Activated T-helper 1 cell treated with anti-CD3 and anti-CD28 coated beads, Interleukin-12 subunit alpha, Interleukin-12 subunit beta, Interleukin-2, Interleukin-4 antibody, amounts not matched to agents 30 ng/mL and 10 ng/mL and 1 ng/mL, durations not matched to agents 14 hours and 24 hours and 36 hours (primary cell): ENCODE results near the gene PLTP. TPM values are rescaled to one million over a fixed set of nuclear protein-coding genes. Genes with fewer than 3 reads are reported as not detected.
"Not testable (repeated sequence)": the region's sequence is repeated elsewhere in the genome, so short reads cannot be mapped to it uniquely, and the experiment has no call there.

Experiments used
- DNase-seq: peaks from one replicate; pipeline ENCODE4 v3.0.0; 2021; ENCODE audit warnings: low spot score
- H3K27ac Mint-ChIP-seq: one replicate; pipeline ENCODE4 v1.8.0; 2021; ENCODE audit warnings: mild to moderate bottlenecking, mixed read lengths
- H3K27me3 Mint-ChIP-seq: one replicate; pipeline ENCODE4 v1.8.0; 2022; ENCODE audit warnings: mild to moderate bottlenecking, moderate library complexity, mixed read lengths; ENCODE audit not compliant: insufficient read depth
- H3K36me3 Mint-ChIP-seq: one replicate; pipeline ENCODE4 v1.8.0; 2021; ENCODE audit warnings: low read depth, mixed read lengths
- H3K4me1 Mint-ChIP-seq: one replicate; pipeline ENCODE4 v1.8.0; 2021; ENCODE audit warnings: low read depth, mixed read lengths
- H3K4me3 Mint-ChIP-seq: one replicate; pipeline ENCODE4 v1.8.0; 2021; ENCODE audit warnings: mild to moderate bottlenecking, moderate library complexity, mixed read lengths
- H3K9me3 Mint-ChIP-seq: one replicate; pipeline ENCODE4 v1.8.0; 2021; ENCODE audit warnings: mixed read lengths
- intact Hi-C: fragments of 100-400 bp; cut with micrococcal nuclease; formaldehyde crosslinking; loops from one replicate; pipeline ENCODE4 v1.15.1; 2024
- total RNA-seq: library from RNA; stranded (reverse); gene quantifications from 2 replicates; pipeline ENCODE4 v1.2.3, GENCODE V29; 2022

PLTP gene
- total RNA-seq, 1 donor from 2014 or later, result 1.9 TPM

- intact Hi-C loops, result no loop called here
- H3K4me1 Mint-ChIP-seq, result peaks cover 14% of the 10 kb centered on the region
Observed at GRCh38 chr20:45909336-45909808, 2.6 kb downstream of the PLTP start.

GRCh38 chr20:45908084-45908483 lies 3.9 kb downstream of the PLTP start:
- no peak for DNase-seq
- intact Hi-C loops, result no loop called here
- H3K27ac Mint-ChIP-seq, result no peak overlapping the region
- peaks cover 7% of the 10 kb centered on the region for H3K27me3 Mint-ChIP-seq
- peaks cover 14% of the 10 kb centered on the region for H3K4me1 Mint-ChIP-seq
- H3K4me3 Mint-ChIP-seq, result no peak overlapping the region
- H3K9me3 Mint-ChIP-seq, result no peaks in the 10 kb centered on the region
- no peaks in the 10 kb centered on the region for H3K36me3 Mint-ChIP-seq

More at GRCh38 chr20:45909336-45909808, 2.6 kb downstream of the PLTP start:
- no peak overlapping the region for H3K4me3 Mint-ChIP-seq
- DNase-seq, result no peak
- H3K27me3 Mint-ChIP-seq, result peaks cover 13% of the 10 kb centered on the region
- no peak overlapping the region for H3K27ac Mint-ChIP-seq
- no peaks in the 10 kb centered on the region for H3K9me3 Mint-ChIP-seq
- H3K36me3 Mint-ChIP-seq, result no peaks in the 10 kb centered on the region

GRCh38 chr20:45907219-45907948 lies 4.6 kb downstream of the PLTP start:
- intact Hi-C loops, result no loop called here
- peaks cover 5% of the 10 kb centered on the region for H3K27me3 Mint-ChIP-seq
- no peaks in the 10 kb centered on the region for H3K9me3 Mint-ChIP-seq
- no peak for DNase-seq
- no peak overlapping the region for H3K4me3 Mint-ChIP-seq
- H3K27ac Mint-ChIP-seq, result no peak overlapping the region
- no peaks in the 10 kb centered on the region for H3K36me3 Mint-ChIP-seq
- H3K4me1 Mint-ChIP-seq, result peaks cover 12% of the 10 kb centered on the region

GRCh38 chr20:45905505-45906079 lies 6.4 kb downstream of the PLTP start:
- no peak overlapping the region for H3K4me3 Mint-ChIP-seq
- no peak overlapping the region for H3K27ac Mint-ChIP-seq
- no peak for DNase-seq
- intact Hi-C loops, result no loop called here
- peaks cover 2% of the 10 kb centered on the region for H3K4me1 Mint-ChIP-seq
- no peaks in the 10 kb centered on the region for H3K9me3 Mint-ChIP-seq
- H3K36me3 Mint-ChIP-seq, result no peaks in the 10 kb centered on the region
- no peaks in the 10 kb centered on the region for H3K27me3 Mint-ChIP-seq

GRCh38 chr20:45904583-45905504 lies 7.1 kb downstream of the PLTP start:
- no peaks in the 10 kb centered on the region for H3K27me3 Mint-ChIP-seq
- no peak overlapping the region for H3K27ac Mint-ChIP-seq
- no peaks in the 10 kb centered on the region for H3K4me1 Mint-ChIP-seq
- no peaks in the 10 kb centered on the region for H3K36me3 Mint-ChIP-seq
- no peaks in the 10 kb centered on the region for H3K9me3 Mint-ChIP-seq
- no peak overlapping the region for H3K4me3 Mint-ChIP-seq
- intact Hi-C loops, result no loop called here
- no peak for DNase-seq

- Mint-ChIP-seq H3K36me3 (no peaks in the 10 kb centered on the region), H3K9me3 (no peaks in the 10 kb centered on the region), H3K4me1 (no peaks in the 10 kb centered on the region), H3K27me3 (no peaks in the 10 kb centered on the region), H3K4me3 (no peak overlapping the region), H3K27ac (no peak overlapping the region)
- intact Hi-C loops, result no loop called here
- no peak for DNase-seq
Observed at GRCh38 chr20:45902199-45902701, 9.7 kb downstream of the PLTP start.

- H3K36me3 Mint-ChIP-seq, H3K27ac Mint-ChIP-seq, intact Hi-C loops, DNase-seq, H3K4me3 Mint-ChIP-seq, H3K4me1 Mint-ChIP-seq, H3K9me3 Mint-ChIP-seq, H3K27me3 Mint-ChIP-seq: not testable (repeated sequence)
Observed at GRCh38 chr20:45901332-45901731, 10.6 kb downstream of the PLTP start.

GRCh38 chr20:45899046-45899835 lies 12.7 kb downstream of the PLTP start:
- Mint-ChIP-seq H3K27me3 (no peaks in the 10 kb centered on the region), H3K4me3 (no peak overlapping the region), H3K36me3 (no peaks in the 10 kb centered on the region), H3K9me3 (no peaks in the 10 kb centered on the region), H3K4me1 (no peaks in the 10 kb centered on the region), H3K27ac (no peak overlapping the region)
- no peak for DNase-seq
- intact Hi-C loops, result no loop called here

- Mint-ChIP-seq H3K27me3 (no peaks in the 10 kb centered on the region), H3K4me1 (peaks cover under 1% of the 10 kb centered on the region), H3K27ac (no peak overlapping the region), H3K4me3 (no peak overlapping the region), H3K9me3 (no peaks in the 10 kb centered on the region), H3K36me3 (peaks cover under 1% of the 10 kb centered on the region)
- intact Hi-C loops, result no loop called here
- no peak for DNase-seq
Observed at GRCh38 chr20:45898285-45898684, 13.7 kb downstream of the PLTP start.

- DNase-seq, result no peak
- no peak overlapping the region for H3K4me3 Mint-ChIP-seq
- peaks cover 7% of the 10 kb centered on the region for H3K4me1 Mint-ChIP-seq
- H3K9me3 Mint-ChIP-seq, result no peaks in the 10 kb centered on the region
- no peak overlapping the region for H3K27ac Mint-ChIP-seq
- H3K27me3 Mint-ChIP-seq, result no peaks in the 10 kb centered on the region
- intact Hi-C loops, result no loop called here
- peaks cover 3% of the 10 kb centered on the region for H3K36me3 Mint-ChIP-seq
Observed at GRCh38 chr20:45897692-45898091, 14.3 kb downstream of the PLTP start.

- DNase-seq, result no peak
- no peaks in the 10 kb centered on the region for H3K9me3 Mint-ChIP-seq
- no peaks in the 10 kb centered on the region for H3K27me3 Mint-ChIP-seq
- peaks cover 3% of the 10 kb centered on the region for H3K36me3 Mint-ChIP-seq
- H3K27ac Mint-ChIP-seq, result no peak overlapping the region
- intact Hi-C loops, result no loop called here
- H3K4me3 Mint-ChIP-seq, result no peak overlapping the region
- peaks cover 11% of the 10 kb centered on the region for H3K4me1 Mint-ChIP-seq
Observed at GRCh38 chr20:45897289-45897688, 14.7 kb downstream of the PLTP start.

GRCh38 chr20:45896641-45897161 lies 15.3 kb downstream of the PLTP start:
- Mint-ChIP-seq H3K4me3 (no peak overlapping the region), H3K36me3 (peaks cover 3% of the 10 kb centered on the region), H3K9me3 (no peaks in the 10 kb centered on the region), H3K27me3 (no peaks in the 10 kb centered on the region), H3K4me1 (peaks cover 13% of the 10 kb centered on the region), H3K27ac (no peak overlapping the region)
- DNase-seq, result no peak
- intact Hi-C loops, result no loop called here
